Measurements from ENCODE around the gene TAMM41. TPM values are rescaled to one million over a fixed set of nuclear protein-coding genes. Genes with fewer than 3 reads are reported as not detected.
"Not testable (repeated sequence)": the region's sequence is repeated elsewhere in the genome, so short reads cannot be mapped to it uniquely, and the experiment has no call there.

Gene TAMM41
- 3.5 and 4.4 TPM in 2 replicates for total RNA-seq

DNA sequence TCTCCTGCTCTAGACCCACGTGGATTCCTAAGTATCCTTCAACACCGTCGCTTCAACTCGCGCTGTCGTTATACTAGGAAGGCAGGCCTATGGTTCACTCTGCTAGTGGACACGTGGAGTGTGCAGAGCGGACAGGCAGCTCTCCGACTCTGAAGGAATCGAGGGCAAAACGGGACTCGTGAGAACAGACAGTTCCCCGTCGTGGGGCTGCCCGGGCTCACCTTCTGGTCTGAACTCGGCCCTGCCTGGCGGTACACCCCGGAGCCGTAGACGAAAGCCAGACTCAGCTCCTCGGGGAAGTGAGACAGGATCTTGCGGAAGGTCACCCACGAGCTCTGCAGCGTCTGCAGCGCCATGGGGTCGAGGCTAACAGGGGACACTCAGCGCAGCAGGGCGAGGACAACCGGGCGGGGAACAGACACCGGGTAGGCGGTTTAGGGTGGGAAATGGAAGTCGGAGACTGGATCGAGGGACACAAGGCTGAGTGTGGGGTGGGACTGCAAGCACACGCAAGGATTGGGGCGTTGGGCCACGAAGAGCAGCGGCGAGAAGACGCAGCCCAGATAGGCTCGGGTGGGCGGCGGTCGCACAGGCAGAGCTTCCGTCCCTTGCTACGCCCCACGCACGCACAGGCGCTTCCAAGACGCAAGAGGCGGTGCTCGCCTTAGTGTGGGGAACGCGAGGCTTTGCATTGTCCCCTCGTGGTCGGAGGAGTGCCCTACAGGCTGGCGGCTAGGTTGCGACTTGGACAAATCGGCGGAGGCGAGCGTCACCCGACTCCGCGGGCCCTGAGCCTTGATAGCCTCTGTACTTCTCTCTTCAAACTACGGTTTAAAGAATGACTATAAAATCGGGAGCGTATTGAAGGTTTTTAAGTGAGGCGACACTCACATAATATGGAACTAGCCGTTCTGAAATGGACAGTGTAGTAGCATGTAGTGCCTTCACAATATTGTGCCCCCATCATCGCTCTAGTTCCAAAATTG is at the start of gene TAMM41:
TSS of gene TAMM41 (minus strand) at position 605 of the 986 bp plus-strand sequence. CDS start at position 356, 249 bp downstream.
- peak; percentile 30 to 91 for DNase-seq (ENCODE audit: low read depth in 2 of 2)

- no peak for DNase-seq (ENCODE audit: low read depth in 2 of 2)
These were observed 32.2 kb upstream of the TAMM41 start for GRCh38 chr3:11878837-11879236.

DNA sequence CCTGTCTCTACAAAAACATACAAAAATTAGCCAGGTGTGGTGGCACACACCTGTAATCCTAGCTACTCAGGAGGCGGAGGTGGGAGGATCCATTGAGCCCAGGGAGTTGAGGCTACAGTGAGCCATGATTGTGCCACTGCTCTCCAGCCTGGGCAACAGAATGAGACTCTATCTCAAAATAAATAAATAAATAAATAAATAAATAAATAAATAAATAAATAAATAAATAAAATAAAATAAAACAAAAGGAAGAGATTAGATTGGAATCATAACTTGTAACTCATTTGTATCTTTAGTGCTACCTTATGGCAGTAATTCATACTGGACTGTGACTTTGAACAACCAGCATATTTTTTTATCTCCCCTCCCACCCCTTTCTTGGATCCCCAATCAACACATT is 28.0 kb upstream of the TAMM41 start:
- DNase-seq (ENCODE audit: low read depth in 2 of 2) = not testable (repeated sequence)

DNA sequence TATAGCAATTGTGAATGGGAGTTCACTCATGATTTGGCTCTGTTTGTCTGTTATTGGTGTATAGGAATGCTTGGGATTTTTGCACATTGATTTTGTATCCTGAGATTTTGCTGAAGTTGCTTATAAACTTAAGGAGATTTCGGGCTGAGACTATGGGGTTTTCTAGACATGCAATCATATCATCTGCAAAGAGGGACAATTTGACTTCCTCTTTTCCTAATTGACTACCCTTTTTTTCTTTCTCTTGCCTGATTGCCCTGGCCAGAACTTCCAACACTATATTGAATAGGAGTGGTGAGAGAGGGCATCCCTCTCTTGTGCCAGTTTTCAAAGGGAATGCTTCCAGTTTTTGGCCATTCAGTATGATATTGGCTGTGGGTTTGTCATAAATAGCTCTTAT is 17.1 kb upstream of the TAMM41 start:
- DNase-seq (ENCODE audit: low read depth in 2 of 2) = not testable (repeated sequence)

DNA sequence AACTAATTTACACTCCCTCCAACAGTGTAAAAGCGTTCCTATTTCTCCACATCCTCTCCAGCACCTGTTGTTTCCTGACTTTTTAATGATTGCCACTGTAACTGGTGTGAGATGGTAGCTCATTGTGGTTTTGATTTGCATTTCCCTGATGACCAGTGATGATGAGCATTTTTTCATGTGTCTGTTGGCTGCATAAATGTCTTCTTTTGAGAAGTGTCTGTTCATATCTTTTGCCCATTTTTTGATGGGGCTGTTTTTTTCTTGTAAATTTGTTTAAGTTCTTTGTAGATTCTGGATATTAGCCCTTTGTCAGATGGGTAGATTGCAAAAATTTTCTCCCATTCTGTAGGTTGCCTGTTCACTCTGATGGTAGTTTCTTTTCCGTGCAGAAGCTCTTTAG is 15.9 kb upstream of the TAMM41 start:
- not testable (repeated sequence) for DNase-seq (ENCODE audit: low read depth in 2 of 2)

GRCh38 chr3:11862145-11862544 is 15.5 kb upstream of the TAMM41 start:
- DNase-seq (ENCODE audit: low read depth in 2 of 2) = not testable (repeated sequence)

DNA sequence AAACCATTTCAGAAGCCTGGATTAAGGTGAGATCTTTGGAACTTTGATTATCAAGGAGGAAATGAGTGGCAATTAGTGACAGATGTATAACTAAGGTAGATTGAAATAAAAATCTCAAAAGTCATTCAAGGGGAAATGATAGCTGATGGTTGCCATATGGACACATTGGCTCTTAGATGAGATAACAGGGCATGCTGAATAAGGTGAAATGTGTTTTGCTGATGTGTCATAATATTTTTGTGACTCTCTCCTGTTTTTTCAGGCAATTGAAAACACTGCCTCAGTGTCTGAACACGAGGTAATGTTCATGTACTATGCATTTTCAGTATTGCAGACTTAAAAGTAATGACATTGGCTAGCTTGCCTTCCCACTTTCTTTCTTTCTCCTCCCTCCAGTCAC is 13.5 kb upstream of the TAMM41 start:
- DNase-seq (ENCODE audit: low read depth in 2 of 2) = not testable (repeated sequence)

DNA sequence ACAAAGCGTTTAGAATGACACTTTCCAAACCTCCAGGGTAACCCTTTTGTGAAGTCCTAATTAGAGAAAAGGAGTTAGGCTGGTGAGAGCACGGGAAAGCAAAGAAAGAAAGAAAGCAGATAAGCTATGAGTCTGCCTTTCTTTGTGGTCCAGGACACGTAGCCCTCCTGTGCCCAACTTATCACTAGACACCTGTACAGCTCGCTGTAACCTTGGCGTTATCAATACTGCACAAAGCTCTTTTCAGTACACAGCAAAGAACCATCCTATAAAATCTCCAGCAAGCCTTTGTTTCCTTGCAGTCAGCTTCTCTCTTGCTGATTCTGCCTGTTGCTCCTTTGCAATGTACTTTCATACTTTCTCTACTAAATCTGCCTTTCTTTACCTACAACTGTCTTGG is 6.8 kb upstream of the TAMM41 start:
- DNase-seq (ENCODE audit: low read depth in 2 of 2) = no peak

GRCh38 chr3:11850003-11850402 is 3.3 kb upstream of the TAMM41 start:
- no peak for DNase-seq (ENCODE audit: low read depth in 2 of 2)

GRCh38 chr3:11847607-11848006 is 922 bp upstream of the TAMM41 start:
- no peak for DNase-seq (ENCODE audit: low read depth in 2 of 2)

DNA sequence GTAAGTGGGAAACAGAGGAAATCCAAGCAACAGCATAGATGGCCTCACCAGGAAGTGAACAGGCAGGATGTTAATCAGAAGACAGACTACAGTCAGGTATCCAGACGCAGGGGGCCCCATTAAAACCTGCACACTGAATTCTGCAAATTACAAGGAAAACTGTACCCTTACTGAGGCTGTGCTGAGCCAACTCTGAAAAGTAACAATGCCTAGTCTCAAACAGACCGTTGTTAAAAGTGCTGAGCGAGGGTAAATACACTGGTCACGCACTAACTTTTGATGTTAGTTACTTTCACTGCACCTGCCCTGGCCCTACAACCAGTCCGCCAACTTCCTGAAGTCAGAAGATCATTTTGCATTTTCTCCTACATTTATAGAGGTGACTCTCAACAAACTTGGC is 1.0 kb downstream of the TAMM41 start:
- DNase-seq (ENCODE audit: low read depth in 2 of 2) = peak in 1 of 2 donors; percentile 11

DNA sequence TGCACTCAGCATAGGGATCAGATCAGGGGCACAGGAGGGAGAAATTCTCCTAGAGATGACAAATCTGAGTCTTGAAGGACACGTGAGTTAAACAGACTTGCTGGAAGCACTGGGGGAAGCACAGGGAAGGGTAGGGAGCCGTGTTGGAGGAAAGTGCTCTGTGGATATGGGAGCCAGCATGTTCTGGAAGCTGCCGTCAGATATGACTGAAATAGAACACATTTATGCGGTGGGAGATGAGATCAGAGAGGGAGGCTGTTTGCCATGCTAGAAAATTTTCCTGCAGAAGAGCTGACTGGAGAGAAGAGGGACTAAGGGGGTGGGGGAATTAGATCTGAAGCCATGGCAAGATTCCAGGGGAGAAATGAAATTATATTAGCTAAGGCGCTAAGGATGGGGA is 1.8 kb downstream of the TAMM41 start:
- DNase-seq (ENCODE audit: low read depth in 2 of 2) = no peak

GRCh38 chr3:11835028-11835639 is 11.6 kb downstream of the TAMM41 start:
- peak; percentile 10 to 48 for DNase-seq (ENCODE audit: low read depth in 2 of 2)

GRCh38 chr3:11832981-11833905 is 13.4 kb downstream of the TAMM41 start:
- DNase-seq (ENCODE audit: low read depth in 2 of 2) = peak; percentile 37 to 82

DNA sequence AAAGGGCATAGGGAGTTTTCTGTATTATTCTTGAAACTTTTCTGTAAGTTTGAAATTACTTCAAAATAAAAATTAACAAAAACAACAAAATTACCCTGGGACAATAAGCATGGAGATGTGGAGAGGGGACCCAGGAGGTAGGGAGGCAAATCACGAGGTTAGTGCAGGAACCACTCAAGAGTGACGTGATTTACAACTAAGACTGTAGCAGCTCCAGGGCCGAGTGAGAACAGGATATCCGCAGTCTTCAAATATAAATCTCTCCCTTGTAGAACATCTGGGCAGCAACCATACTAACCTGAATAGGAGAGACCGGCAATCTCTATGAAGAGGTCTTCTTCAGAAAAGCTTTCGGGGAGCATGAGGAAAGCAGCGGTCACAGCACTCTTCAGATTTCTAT is 17.3 kb downstream of the TAMM41 start:
- no peak for DNase-seq (ENCODE audit: low read depth in 2 of 2)

GRCh38 chr3:11826628-11827265 is 19.9 kb downstream of the TAMM41 start:
- DNase-seq (ENCODE audit: low read depth in 2 of 2) = no peak

DNA sequence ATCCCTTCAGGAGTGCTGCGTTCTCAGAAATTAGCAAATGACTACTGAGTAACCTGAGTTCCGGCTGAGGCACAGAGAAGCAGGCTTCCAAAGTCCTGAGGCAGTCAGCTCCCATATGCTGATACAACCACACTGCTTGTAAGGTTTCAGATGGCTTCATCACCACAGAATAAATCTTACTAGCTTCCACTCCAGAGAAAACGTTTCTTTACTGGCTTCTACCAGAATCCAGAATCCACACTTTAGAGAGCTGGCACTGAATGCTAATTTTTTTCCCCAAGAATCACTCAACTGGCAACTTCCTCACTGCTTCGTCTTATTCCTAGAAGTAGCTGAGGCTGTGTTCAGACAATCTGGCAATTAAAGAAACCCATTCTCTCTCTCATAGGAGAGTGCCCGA is 21.4 kb downstream of the TAMM41 start:
- no peak for DNase-seq (ENCODE audit: low read depth in 2 of 2)

DNA sequence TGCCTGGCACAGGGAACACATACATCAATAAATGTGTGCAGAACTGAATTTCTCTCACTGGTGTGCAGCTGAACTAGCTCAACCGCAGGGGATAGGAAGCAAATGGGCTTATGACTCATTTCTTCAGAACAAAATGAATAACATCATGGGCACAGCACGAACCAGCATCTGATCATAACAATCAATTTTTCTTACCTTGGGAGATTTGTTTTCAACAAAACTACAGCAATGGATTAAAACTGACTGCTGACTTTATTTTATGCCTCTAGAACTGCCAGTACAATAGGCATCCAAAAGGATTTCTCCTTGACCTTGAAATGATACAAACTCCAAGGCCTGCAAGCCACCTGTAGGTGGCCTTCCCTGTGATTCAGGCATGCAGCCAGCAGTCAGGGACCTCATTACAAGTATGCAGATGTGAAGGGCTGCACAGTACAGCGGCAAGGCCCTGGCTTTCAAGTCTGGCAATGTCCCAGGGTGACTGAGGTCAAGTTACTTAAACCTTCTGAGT is 26.1 kb downstream of the TAMM41 start:
- DNase-seq (ENCODE audit: low read depth in 2 of 2) = peak in 1 of 2 donors; percentile 65

GRCh38 chr3:11819146-11819689 is 27.5 kb downstream of the TAMM41 start:
- DNase-seq (ENCODE audit: low read depth in 2 of 2) = no peak

DNA sequence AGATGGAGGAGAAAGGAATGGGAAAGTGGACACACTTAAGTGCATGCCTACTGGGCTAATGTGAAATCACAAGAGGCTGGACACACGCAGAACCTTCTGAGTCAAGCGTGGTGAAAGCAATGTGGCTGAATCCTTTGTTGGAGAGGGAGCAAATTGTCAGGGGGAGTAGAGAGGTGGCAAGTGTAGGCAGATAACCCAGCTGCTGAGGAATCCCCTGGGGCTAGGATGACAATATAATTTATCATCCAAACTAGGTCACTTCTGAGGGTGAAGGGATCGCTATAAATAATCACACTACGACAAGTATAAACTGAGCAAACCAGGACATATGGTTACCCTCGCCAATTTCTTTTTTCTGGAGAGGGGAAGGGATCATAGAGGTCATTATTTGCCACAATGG is 28.7 kb downstream of the TAMM41 start:
- DNase-seq (ENCODE audit: low read depth in 2 of 2) = no peak

DNA sequence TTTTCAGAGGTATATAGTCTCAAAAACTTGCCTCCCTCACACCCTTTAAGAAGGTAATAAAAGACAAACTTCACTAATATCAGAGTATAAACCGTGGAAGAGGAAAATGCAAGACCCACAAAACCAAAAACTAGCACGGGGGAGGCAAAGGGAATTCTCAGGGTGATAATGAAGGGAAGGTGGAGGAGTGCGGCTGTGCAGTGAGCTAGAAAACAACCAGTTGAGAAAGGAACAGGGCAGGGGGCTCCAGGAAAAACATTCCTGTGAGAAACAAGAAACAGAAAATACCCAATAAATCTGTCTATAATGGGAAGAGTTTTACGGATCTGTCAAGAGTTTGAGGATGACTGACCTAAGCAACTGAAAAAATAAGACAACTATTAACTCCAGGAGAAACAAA is 31.6 kb downstream of the TAMM41 start:
- DNase-seq (ENCODE audit: low read depth in 2 of 2) = peak in 1 of 2 donors; percentile 25

Data from dermis microvascular lymphatic vessel endothelial cell (primary cell).